Smooth muscle cell (in vitro differentiated cells): Measurements from ENCODE around the gene DGKI. TPM values are rescaled to one million over a fixed set of nuclear protein-coding genes. Genes with fewer than 3 reads are reported as not detected.

Source experiments
- DNase-seq: peaks from one replicate; lab custom pipeline; 2025; ENCODE audit not compliant: unreplicated experiment; lab: John Stamatoyannopoulos, UW
- H2AFZ ChIP-seq: fragments of 200-600 bp; sonication (generic); 2 replicates; pipeline ENCODE4 v1.6.0; 2016; ENCODE audit warnings: antibody characterized with exemption, low read depth, mild to moderate bottlenecking
- H3F3A ChIP-seq: fragments of 200-600 bp; sonication (generic); 2 replicates; pipeline ENCODE4 v1.6.0; 2017; ENCODE audit warnings: antibody characterized with exemption, low read depth
- H3K27ac ChIP-seq: fragments of 200-600 bp; sonication (generic); 2 replicates; pipeline ENCODE4 v1.5.1; 2016; ENCODE audit warnings: low read depth, mild to moderate bottlenecking
- H3K27me3 ChIP-seq: fragments of 200-600 bp; sonication (generic); 2 replicates; pipeline ENCODE4 v1.6.1; 2016; ENCODE audit warnings: low read depth, mild to moderate bottlenecking
- H3K36me3 ChIP-seq: fragments of 200-600 bp; sonication (generic); 2 replicates; pipeline ENCODE4 v1.5.1; 2016; ENCODE audit warnings: low read depth
- H3K4me1 ChIP-seq: fragments of 200-600 bp; sonication (generic); 2 replicates; pipeline ENCODE4 v1.5.1; 2016; ENCODE audit warnings: low read depth
- H3K4me2 ChIP-seq: fragments of 200-600 bp; sonication (generic); 2 replicates; pipeline ENCODE4 v1.6.0; 2016; ENCODE audit warnings: mild to moderate bottlenecking
- H3K4me3 ChIP-seq: fragments of 200-600 bp; sonication (generic); 2 replicates; pipeline ENCODE4 v1.5.1; 2016; ENCODE audit warnings: mild to moderate bottlenecking
- H3K79me2 ChIP-seq: fragments of 200-600 bp; sonication (generic); 2 replicates; pipeline ENCODE4 v1.6.0; 2016; ENCODE audit warnings: low read depth, mild to moderate bottlenecking
- H3K9ac ChIP-seq: fragments of 200-600 bp; sonication (generic); 2 replicates; pipeline ENCODE4 v1.6.0; 2016; ENCODE audit warnings: low read depth
- H3K9me3 ChIP-seq: fragments of 200-600 bp; sonication (generic); replicated peaks from 2 replicates; pipeline ENCODE4 v1.5.1; 2016; ENCODE audit warnings: low read depth
- H4K20me1 ChIP-seq: fragments of 200-600 bp; sonication (generic); 2 replicates; pipeline ENCODE4 v1.6.0; 2016; ENCODE audit warnings: low read depth
- WGBS: methylation state at CpG from one replicate; pipeline ENCODE4 v1.1.7; 2016; ENCODE audit warnings: low lambda C conversion rate; 5-methylcytosine and 5-hydroxymethylcytosine counted together
- polyA plus RNA-seq: library from polyadenylated mRNA; unstranded; fragments of >200 nt; fragmentation: Nextera tagmentation; extraction: Ambion mirVana; gene quantifications from 2 replicates; pipeline ENCODE4 v1.2.1, GENCODE V29; 2016
- total RNA-seq: library from RNA; depleted of rRNA; stranded (reverse); fragments of >200 nt; gene quantifications from 2 replicates; pipeline ENCODE4 v1.2.3, GENCODE V29; 2014
- TF ChIP-seq, protein P1 (sequence below): fragments of 200-600 bp; sonication (generic); IDR thresholded peaks from 2 replicates; pipeline ENCODE4 v1.5.1; 2017; ENCODE audit warnings: borderline replicate concordance, mild to moderate bottlenecking, antibody characterized with exemption; ENCODE audit not compliant: insufficient read depth, poor library complexity, severe bottlenecking

Gene DGKI
- total and polyA plus RNA-seq, 2 experiments from 2014 or later, result 2.5 to 6.2 TPM

DNA sequence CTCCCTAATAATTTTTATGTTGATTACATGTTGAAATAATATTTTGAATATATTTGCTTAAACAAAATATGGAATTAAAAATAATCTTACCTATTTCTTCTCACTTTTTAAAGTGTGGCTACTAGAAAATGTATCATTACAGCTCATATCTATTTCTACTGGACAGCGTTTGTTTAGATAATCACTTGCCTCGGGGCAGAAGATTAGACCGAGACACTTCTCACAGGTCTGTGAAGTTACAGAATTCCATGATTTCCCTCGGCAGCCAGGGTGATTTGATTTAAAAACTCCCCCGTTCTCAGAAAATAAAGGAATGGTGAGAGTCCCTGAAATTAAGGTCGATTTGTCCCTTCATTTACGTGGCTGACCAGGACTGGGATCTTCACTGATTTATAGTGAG lies 162.5 kb downstream of the DGKI start:
- Histone ChIP-seq H3K27ac (peak overlapping the region; percentile 98), H3K27me3 (no peaks in the 10 kb centered on the region), H3K9ac (no peak overlapping the region), H3K4me2 (peak overlapping the region; percentile 29), H3K9me3 (no peaks in the 10 kb centered on the region), H3K4me1 (peaks cover 21% of the 10 kb centered on the region), H3K79me2 (no peaks in the 10 kb centered on the region), H3F3A (peaks cover 14% of the 10 kb centered on the region), H4K20me1 (no peaks in the 10 kb centered on the region), H3K4me3 (no peak overlapping the region), H3K36me3 (no peaks in the 10 kb centered on the region), H2AFZ (no peak overlapping the region)
- WGBS, result 49% methylated on average over 7 of the region's 7 CpGs
- TF ChIP-seq, protein P1, sequence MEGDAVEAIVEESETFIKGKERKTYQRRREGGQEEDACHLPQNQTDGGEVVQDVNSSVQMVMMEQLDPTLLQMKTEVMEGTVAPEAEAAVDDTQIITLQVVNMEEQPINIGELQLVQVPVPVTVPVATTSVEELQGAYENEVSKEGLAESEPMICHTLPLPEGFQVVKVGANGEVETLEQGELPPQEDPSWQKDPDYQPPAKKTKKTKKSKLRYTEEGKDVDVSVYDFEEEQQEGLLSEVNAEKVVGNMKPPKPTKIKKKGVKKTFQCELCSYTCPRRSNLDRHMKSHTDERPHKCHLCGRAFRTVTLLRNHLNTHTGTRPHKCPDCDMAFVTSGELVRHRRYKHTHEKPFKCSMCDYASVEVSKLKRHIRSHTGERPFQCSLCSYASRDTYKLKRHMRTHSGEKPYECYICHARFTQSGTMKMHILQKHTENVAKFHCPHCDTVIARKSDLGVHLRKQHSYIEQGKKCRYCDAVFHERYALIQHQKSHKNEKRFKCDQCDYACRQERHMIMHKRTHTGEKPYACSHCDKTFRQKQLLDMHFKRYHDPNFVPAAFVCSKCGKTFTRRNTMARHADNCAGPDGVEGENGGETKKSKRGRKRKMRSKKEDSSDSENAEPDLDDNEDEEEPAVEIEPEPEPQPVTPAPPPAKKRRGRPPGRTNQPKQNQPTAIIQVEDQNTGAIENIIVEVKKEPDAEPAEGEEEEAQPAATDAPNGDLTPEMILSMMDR, result no peak
- no peak for DNase-seq

- H3K36me3 ChIP-seq, result no peaks in the 10 kb centered on the region
- TF ChIP-seq, protein P1, result no peak
- H3K4me3 ChIP-seq, result no peak overlapping the region
- no peaks in the 10 kb centered on the region for H3K9me3 ChIP-seq
- peaks cover 21% of the 10 kb centered on the region for H3K4me1 ChIP-seq
- no peaks in the 10 kb centered on the region for H4K20me1 ChIP-seq
- no peaks in the 10 kb centered on the region for H3K27me3 ChIP-seq
- H3K27ac ChIP-seq, result peak overlapping the region; percentile 98
- no peaks in the 10 kb centered on the region for H3K79me2 ChIP-seq
- H3F3A ChIP-seq, result peaks cover 14% of the 10 kb centered on the region
- peak overlapping the region; percentile 88 for H3K9ac ChIP-seq
- no peak overlapping the region for H2AFZ ChIP-seq
- H3K4me2 ChIP-seq, result peak overlapping the region; percentile 52
- no peak for DNase-seq
Observed at GRCh38 chr7:137682596-137682995, 164.2 kb downstream of the DGKI start.

DNA sequence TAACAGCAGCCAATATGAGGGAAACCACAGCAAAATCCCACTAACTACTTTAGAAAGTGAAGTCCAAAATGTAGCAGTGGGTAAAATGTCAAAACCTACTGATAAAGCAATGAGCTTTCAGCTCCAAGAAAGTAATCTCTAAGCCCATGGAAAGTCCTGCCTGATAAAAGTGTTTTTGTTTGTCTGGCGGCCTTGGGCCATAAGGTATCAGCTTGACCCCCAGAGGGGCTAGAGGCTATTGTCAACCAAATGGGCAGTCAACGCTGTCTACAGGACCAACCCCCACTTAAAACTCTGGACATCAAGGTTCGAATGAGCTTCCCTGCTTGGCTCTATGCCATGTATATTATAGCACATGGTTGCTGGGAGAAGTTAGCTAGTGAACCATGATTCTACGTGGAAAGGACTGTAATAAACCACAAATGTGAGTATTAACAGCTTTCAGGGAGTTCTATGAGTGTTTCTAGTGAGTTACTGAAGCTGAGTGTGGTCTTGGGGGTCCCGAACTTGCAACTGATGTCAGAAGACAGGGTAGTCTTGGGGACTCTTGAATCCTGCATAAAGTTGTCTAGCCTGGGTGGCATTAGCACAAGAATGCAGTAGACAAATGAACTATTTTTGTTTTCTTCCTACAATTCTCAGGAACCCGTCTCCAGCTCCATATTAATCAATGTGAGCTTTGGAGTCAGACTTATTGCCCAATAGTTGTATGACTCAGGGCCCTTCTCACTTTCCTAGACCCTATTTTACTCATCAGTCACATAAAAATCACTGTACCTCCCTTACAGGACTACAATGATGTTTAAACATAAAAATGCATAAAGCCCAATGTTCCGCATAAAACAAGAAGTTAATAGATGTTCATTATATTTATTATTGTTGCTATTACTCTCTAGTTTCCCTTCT lies 164.9 kb downstream of the DGKI start:
- Histone ChIP-seq H3K4me3 (no peak overlapping the region), H3K27ac (peak overlapping the region; percentile 98), H3K79me2 (no peaks in the 10 kb centered on the region), H2AFZ (no peak overlapping the region), H4K20me1 (no peaks in the 10 kb centered on the region), H3K9me3 (no peaks in the 10 kb centered on the region), H3K36me3 (no peaks in the 10 kb centered on the region), H3K27me3 (no peaks in the 10 kb centered on the region), H3K4me2 (peak overlapping the region; percentile 73), H3F3A (peaks cover 14% of the 10 kb centered on the region), H3K4me1 (peaks cover 21% of the 10 kb centered on the region), H3K9ac (peak overlapping the region; percentile 88)
- 42% methylated on average over 7 of the region's 7 CpGs for WGBS
- TF ChIP-seq, protein P1, result no peak
- no peak for DNase-seq
